GM18951 (cell line): ENCODE data around the gene TRERF1.
"Not testable (repeated sequence)": the region's sequence is repeated elsewhere in the genome, so short reads cannot be mapped to it uniquely, and the experiment has no call there.

Experiments
- POLR2A ChIP-seq: IDR thresholded peaks from 4 replicates; pipeline ENCODE4 v1.6.1; 2011; ENCODE audit warnings: mild to moderate bottlenecking; ENCODE audit not compliant: insufficient read length, insufficient read depth; ENCODE audit errors: extremely low read depth
- in situ Hi-C: fragments of 300-500 bp; cut with MboI; formaldehyde crosslinking; loops from one replicate; pipeline ENCODE4 v1.12.0; 2022; ENCODE audit warnings: low sequenced_read_pairs, mixed read lengths, inconsistent platforms; ENCODE audit not compliant: unreplicated experiment

The TRERF1 gene

DNA sequence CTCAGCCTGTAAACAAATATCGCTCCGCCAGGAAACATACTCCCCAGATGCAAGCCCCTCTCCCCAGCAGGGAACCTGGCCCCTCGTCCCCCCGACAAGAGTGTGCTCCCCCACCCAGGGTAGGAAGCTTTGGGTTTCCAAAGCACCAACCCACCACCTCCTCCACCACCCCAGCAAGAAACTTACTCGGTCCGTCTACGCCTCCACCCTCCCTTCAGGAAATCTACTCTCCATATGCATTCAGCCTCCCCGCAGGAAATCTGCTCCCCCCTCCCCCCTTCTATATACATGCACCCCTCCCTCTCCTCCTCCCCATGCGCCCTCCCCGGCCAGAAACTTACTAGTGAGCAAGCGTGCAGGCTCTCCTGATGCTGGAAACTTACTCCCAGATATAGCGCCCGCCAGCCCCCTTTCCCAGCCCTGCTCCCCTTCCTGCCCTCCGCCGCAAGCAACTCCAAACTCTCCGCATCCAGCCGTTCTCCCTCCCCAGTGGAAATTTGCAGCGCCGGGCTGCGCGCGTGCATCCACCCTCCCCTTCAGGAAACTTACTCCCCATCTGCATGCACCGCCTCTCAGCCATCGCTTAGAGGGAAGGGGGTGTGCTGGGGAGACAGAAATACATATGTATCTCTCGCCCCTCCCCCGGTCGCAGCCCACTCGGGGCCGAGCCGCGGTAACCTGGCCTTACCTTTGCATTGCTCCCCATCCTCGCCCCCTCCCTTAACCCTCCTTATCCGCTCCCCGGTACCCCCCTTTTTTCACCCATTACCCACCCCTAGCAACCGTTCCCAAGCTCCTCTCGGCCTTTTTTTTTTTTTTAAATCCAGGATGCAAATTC, at the start of gene TRERF1:
TRERF1 (minus strand) TSS at position 594 of the 838 bp plus-strand sequence. CDS start 182,336 bp downstream, outside the sequence.
- TF ChIP-seq POLR2A = no peak

DNA sequence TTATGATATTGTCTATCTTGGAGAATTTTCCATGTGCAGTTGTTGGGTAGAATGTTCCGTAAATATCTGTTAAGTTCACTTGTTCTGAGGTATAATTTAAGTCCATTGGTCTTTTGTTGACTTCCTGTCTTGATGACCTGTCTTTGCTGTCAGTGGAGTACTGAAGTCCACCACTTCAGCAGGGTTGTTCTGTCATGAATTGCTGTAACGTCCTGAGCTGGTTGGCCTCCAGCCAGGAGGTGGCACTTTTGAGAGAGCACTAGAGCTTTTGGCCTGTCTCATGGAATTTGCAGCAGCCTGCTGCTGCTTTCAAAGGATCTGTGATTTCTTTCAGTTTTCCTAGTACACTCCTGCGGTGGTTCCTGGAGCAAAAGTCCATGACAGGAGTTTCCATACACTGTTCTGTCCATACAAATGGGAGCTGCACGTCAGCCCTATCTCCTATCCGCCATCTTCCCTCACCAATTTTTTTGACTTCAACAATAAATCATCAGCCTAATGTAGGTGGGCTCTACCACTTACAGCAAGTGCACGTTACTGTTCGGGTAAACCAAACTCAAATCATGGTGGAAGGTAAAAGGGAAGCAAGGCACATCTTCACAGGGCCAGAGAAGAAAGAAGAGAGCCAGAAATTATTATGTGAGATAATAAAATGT, 46.9 kb upstream of the TRERF1 start:
- in situ Hi-C loops = no loop called here
- TF ChIP-seq POLR2A = no peak

More for the DNA sequence above, at the start of gene TRERF1:
- in situ Hi-C loops = no loop called here

DNA sequence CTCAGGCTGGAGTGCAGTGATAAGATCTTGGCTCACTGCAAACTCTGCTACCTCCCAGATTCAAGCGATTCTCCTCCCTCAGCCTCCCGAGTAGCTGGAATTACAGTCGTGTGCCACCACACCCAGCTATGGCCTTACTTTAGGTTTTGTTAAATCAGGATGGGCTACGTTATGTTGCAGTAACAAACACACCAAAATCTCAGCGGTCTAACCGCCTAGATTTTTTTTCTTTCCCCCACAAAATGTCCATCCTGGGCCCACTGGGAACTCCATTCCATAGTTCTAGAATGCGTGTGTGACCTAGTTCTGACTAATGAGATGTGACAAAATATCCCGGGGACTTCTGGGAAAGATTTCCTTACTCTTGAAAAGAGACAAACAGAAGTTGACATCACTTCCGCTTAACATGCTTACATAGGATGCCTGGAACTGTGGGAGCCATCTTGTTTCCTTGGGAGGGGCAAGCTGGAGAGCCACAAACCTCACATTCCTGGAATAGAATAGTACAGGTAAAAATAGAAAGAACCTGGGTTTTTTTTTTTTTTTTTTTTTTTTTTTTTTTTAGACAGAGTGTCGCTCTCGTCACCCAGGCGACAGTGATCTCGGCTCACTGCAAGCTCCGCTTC, 42.3 kb upstream of the TRERF1 start:
- no peak for TF ChIP-seq POLR2A
- in situ Hi-C loops = no loop called here

- TF ChIP-seq POLR2A = no peak
- in situ Hi-C loops = no loop called here
Observed at GRCh38 chr6:42488129-42488528, 36.4 kb upstream of the TRERF1 start.

GRCh38 chr6:42484261-42484660, 32.5 kb upstream of the TRERF1 start:
- in situ Hi-C loops = no loop called here
- no peak for TF ChIP-seq POLR2A

- in situ Hi-C loops = no loop called here
Observed at GRCh38 chr6:42482174-42482573, 30.4 kb upstream of the TRERF1 start.

DNA sequence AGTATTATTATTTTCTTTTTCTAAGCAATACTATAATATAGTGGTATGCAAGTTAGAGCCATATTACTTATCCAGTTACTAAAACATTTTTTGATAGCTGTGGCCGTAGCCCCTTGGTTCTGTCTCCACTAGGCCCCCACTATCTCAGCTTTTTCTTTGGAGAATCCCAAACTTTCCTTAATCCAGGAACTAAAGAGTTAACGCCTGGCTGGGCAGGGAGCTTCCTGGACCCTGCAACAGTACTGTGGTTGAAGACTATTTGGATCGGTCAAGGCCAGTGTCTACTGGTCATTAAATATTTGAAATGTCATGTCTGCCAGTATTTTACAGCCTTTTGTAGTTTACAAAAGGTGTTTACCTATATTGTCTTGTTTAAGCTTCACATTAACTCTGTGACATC, 20.0 kb upstream of the TRERF1 start:
- no peak for TF ChIP-seq POLR2A
- in situ Hi-C loops = no loop called here

More at GRCh38 chr6:42482174-42482573, 30.4 kb upstream of the TRERF1 start:
- no peak for TF ChIP-seq POLR2A

DNA sequence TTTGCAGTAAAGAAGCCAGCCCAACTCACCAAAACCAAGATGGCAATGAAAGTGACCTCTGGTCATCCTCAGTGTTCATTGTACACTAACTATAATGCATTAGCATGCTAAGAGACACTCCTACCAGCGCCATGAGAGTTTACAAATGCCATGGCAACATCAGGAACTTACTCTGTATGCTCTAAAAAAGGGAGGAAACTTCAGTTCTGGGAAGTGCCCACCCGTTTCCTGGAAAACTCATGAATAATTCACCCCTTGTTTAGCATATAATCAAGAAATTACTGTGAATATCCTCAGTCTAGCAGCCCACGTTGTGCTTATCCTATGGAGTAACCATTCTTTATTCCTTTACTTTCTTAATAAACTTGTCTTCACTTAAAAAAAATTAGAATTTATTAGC, 19.4 kb upstream of the TRERF1 start:
- in situ Hi-C loops = no loop called here
- no peak for TF ChIP-seq POLR2A

DNA sequence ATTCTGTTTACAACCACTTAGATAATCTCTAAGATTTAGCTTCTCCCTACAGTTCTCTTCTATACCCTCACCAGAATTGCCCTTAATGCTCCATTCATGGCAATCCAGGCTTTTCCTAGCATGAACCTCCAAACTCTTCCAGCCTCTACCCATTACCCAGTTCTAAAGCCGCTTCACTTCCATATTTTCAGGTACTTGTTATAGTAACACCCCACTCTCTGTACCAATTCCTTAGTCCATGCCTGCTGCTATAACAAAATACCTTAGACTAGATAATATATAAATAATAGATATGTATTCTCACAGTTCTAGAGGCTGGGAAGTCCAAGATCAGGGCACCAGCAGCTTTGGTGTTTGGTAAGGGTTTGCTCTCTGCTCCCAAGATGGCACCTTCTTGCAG, 16.5 kb upstream of the TRERF1 start:
- TF ChIP-seq POLR2A = no peak
- in situ Hi-C loops = no loop called here

DNA sequence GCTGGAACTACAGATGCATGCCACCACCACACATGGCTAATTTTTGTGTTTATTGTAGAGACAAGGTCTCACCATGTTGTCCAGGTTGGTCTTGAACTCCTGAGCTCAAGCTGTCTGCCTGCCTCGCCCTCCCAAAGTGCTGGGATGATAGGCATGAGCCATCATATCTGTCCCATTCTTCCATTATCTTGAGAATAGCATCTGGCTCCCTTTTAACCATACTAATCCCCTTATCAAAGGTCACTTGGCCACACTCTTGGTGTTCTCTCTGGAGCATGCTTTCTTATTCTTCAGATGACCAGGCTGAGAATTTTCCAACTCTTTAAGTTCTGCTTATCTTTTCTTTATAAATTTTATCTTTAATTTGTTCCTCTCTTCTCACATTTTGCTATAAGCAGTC, 15.9 kb upstream of the TRERF1 start:
- no peak for TF ChIP-seq POLR2A
- in situ Hi-C loops = no loop called here

- in situ Hi-C loops = not testable (repeated sequence)
Observed at GRCh38 chr6:42466470-42466869, 14.7 kb upstream of the TRERF1 start.

- in situ Hi-C loops = no loop called here
- no peak for TF ChIP-seq POLR2A
Observed at GRCh38 chr6:42462474-42462972, 10.8 kb upstream of the TRERF1 start.

DNA sequence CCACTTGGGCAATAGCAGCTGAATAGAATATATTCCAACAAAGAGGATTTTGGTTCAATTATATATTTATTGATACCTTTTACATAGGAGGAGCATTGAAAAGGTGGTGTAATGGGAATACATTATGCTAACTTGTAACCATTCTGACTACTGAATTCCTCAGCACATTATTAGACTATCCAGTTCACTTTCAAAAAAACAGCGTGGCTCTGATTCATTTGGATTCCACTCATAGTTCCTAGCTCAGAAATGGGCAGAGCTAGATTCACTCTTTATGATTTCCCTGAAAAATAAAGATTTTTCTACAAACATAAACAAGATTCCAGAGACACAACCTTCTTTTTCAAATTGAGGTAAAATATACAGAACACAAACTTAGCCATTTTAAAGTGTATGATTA, 9.2 kb upstream of the TRERF1 start:
- no peak for TF ChIP-seq POLR2A
- in situ Hi-C loops = no loop called here
